Peyer's patch (tissue), 4 donors: ENCODE data around the gene BMP2K.

ENCODE experiments used
- CTCF ChIP-seq, 6 experiments: fragments of 450-650 bp in 4 of 6; fragments of 200-600 bp in 2 of 6; sonication (generic) in 1 of 6; IDR thresholded peaks; one replicate each; pipeline ENCODE4 v1.5.1; 2017 to 2019; ENCODE audit warnings: antibody characterized with exemption in 6 of 6, mild to moderate bottlenecking in 3 of 6, moderate library complexity in 1 of 6
- POLR2A ChIP-seq, 2 donors: fragments of 450-650 bp; IDR thresholded peaks; one replicate each; pipeline ENCODE4 v1.5.1; 2017; ENCODE audit warnings: antibody characterized with exemption in 2 of 2, mild to moderate bottlenecking in 2 of 2, moderate library complexity in 2 of 2

GRCh38 chr4:78758085-78758484, 18.1 kb upstream of the BMP2K start:
- TF ChIP-seq CTCF (IDR thresholded peaks at IDR 0.05) (no peak), POLR2A (IDR thresholded peaks at IDR 0.05) (no peak)
